Stimulated activated CD8-positive, alpha-beta memory T cell treated with anti-CD3 and anti-CD28 coated beads, Interleukin-15, amount 100 ng/mL, for 4 hours (primary cell): Measurements from ENCODE around the gene IL20RA.

ENCODE experiments used
- DNase-seq, 2 donors: peaks; one replicate each; pipeline ENCODE4 v3.0.0-alpha.2; 2020; ENCODE audit warnings: low read depth in 2 of 2

Gene IL20RA

GRCh38 chr6:137008204-137008603 lies 36.6 kb downstream of the IL20RA start:
- no peak for DNase-seq

- no peak for DNase-seq
Measured at GRCh38 chr6:137006056-137006455, 38.7 kb downstream of the IL20RA start.

GRCh38 chr6:137005073-137005472 lies 39.7 kb downstream of the IL20RA start:
- no peak for DNase-seq

GRCh38 chr6:137002505-137002904 lies 42.3 kb downstream of the IL20RA start:
- DNase-seq = no peak

- no peak for DNase-seq
Measured at GRCh38 chr6:137001977-137002302, 42.8 kb downstream of the IL20RA start.

GRCh38 chr6:137001299-137001976 lies 43.3 kb downstream of the IL20RA start:
- DNase-seq = no peak

GRCh38 chr6:137000825-137001224 lies 43.9 kb downstream of the IL20RA start:
- DNase-seq = no peak

- DNase-seq = no peak
Measured at GRCh38 chr6:136995521-136995920, 49.2 kb downstream of the IL20RA start.

GRCh38 chr6:136994782-136995181 lies 50.0 kb downstream of the IL20RA start:
- no peak for DNase-seq

- no peak for DNase-seq
Measured at GRCh38 chr6:136992113-136992512, 52.7 kb downstream of the IL20RA start.

GRCh38 chr6:136991646-136992045 lies 53.1 kb downstream of the IL20RA start:
- DNase-seq = no peak

GRCh38 chr6:136990754-136991153 lies 54.0 kb downstream of the IL20RA start:
- DNase-seq = no peak

- DNase-seq = no peak
Measured at GRCh38 chr6:136990242-136990578, 54.6 kb downstream of the IL20RA start.

GRCh38 chr6:136989571-136990241 lies 55.1 kb downstream of the IL20RA start:
- DNase-seq = no peak

- DNase-seq = no peak
Measured at GRCh38 chr6:136987526-136987925, 57.2 kb downstream of the IL20RA start.

GRCh38 chr6:136985502-136985901 lies 59.3 kb downstream of the IL20RA start:
- DNase-seq = no peak

GRCh38 chr6:136984578-136984977 lies 60.2 kb downstream of the IL20RA start:
- DNase-seq = no peak

- DNase-seq = no peak
Measured at GRCh38 chr6:136983687-136984086, 61.1 kb downstream of the IL20RA start.

- DNase-seq = no peak
Measured at GRCh38 chr6:136982928-136983327, 61.8 kb downstream of the IL20RA start.

- DNase-seq = no peak
Measured at GRCh38 chr6:136980070-136980469, 64.7 kb downstream of the IL20RA start.

GRCh38 chr6:136979206-136979605 lies 65.6 kb downstream of the IL20RA start:
- no peak for DNase-seq

- DNase-seq = no peak
Measured at GRCh38 chr6:136977075-136977474, 67.7 kb downstream of the IL20RA start.

GRCh38 chr6:136975089-136975715 lies 69.6 kb downstream of the IL20RA start:
- DNase-seq = no peak
